ENCODE measurements around the gene NUDT9.

DNA sequence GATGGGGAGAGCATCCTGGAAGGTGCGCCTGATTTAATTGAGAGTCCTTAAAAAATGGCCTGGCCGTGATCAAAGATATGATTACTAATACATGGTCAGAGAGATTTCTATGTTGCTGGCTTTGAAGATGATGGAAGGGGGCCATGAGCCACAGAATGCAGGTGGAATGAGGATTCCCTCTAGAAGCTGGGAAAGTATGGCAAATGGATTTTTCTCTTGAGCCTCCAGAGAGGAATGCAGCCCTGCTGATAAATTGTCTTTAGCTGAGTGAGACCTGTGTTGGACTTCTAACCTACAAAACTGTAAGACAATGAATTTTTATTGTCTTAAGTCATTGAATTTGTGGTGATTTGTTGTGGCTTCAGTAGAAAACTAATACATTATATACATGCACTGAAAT lies 7.7 kb downstream of the NUDT9 start:
- TF ChIP-seq, protein P1, sequence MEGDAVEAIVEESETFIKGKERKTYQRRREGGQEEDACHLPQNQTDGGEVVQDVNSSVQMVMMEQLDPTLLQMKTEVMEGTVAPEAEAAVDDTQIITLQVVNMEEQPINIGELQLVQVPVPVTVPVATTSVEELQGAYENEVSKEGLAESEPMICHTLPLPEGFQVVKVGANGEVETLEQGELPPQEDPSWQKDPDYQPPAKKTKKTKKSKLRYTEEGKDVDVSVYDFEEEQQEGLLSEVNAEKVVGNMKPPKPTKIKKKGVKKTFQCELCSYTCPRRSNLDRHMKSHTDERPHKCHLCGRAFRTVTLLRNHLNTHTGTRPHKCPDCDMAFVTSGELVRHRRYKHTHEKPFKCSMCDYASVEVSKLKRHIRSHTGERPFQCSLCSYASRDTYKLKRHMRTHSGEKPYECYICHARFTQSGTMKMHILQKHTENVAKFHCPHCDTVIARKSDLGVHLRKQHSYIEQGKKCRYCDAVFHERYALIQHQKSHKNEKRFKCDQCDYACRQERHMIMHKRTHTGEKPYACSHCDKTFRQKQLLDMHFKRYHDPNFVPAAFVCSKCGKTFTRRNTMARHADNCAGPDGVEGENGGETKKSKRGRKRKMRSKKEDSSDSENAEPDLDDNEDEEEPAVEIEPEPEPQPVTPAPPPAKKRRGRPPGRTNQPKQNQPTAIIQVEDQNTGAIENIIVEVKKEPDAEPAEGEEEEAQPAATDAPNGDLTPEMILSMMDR (IDR thresholded peaks at IDR 0.05; ENCODE audit: insufficient read depth, low read depth, low read length): no peak
- no peak for TF ChIP-seq EZH2 (IDR thresholded peaks at IDR 0.05; ENCODE audit: insufficient read depth, low read length)

Measured in astrocyte (in vitro differentiated cells and primary cell).